ENCODE data around the gene WFDC10B.
"Not testable (repeated sequence)": the region's sequence is repeated elsewhere in the genome, so short reads cannot be mapped to it uniquely, and the experiment has no call there.

Gene WFDC10B

GRCh38 chr20:45647441-45648050, 57.3 kb downstream of the WFDC10B start:
- DNase-seq (ENCODE audit: low read depth, low spot score): no peak

- DNase-seq (ENCODE audit: low read depth, low spot score): no peak
These were observed 57.9 kb downstream of the WFDC10B start for GRCh38 chr20:45646875-45647274.

- not testable (repeated sequence) for DNase-seq (ENCODE audit: low read depth, low spot score)
These were observed 59.0 kb downstream of the WFDC10B start for GRCh38 chr20:45645869-45646268.

- not testable (repeated sequence) for DNase-seq (ENCODE audit: low read depth, low spot score)
These were observed 63.7 kb downstream of the WFDC10B start for GRCh38 chr20:45641076-45641475.

- DNase-seq (ENCODE audit: low read depth, low spot score): no peak
These were observed 65.1 kb downstream of the WFDC10B start for GRCh38 chr20:45639687-45640086.

- no peak for DNase-seq (ENCODE audit: low read depth, low spot score)
These were observed 68.3 kb downstream of the WFDC10B start for GRCh38 chr20:45636513-45636912.

Measured in smooth muscle cell of the brain vasculature (primary cell).